T-helper 1 cell (primary cell): ENCODE results near the gene KIAA1217.

Experiments used
- DNase-seq, 5 donors: peaks; one replicate each; pipeline ENCODE4 v3.0.0-alpha.2; 2012 to 2020

The KIAA1217 gene

GRCh38 chr10:24376731-24377130, 167.8 kb downstream of the KIAA1217 start:
- DNase-seq: no peak

DNA sequence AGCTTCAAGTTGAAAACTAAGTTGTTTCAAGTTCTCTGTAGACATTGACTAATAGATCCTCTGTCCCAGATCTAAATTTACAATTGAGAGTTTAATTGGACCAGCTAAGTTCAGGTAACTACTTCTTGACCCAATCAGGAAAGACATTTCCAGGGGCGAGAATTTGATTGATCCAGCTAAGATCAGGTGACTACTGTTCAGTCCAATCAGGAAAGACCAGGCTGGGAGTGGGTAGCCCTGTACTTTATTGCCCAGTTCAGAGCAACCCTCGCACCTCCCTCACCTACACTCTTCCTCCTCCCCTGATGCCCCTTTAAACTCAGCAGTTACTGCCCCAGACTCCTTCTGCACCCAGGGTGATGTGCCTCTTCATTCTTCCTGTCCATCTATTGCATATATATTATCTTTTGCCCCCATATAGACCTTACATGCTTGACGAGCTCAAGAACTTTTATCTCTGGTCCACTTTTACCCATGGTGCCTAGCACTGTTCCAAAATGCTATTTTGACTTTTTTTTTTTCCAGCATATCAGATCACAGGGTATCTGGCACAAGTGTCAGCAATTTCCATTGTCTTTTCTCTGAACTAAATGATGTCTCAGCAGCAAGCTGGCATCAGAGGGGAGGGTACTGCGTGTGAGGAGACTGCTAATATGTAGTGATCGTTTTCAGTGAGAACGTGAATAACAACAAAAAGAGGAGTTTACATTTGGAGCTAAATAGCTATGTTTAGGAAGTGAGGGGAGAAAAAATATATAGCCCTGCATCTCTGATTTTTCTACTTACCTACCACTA, 169.4 kb downstream of the KIAA1217 start:
- DNase-seq: no peak

DNA sequence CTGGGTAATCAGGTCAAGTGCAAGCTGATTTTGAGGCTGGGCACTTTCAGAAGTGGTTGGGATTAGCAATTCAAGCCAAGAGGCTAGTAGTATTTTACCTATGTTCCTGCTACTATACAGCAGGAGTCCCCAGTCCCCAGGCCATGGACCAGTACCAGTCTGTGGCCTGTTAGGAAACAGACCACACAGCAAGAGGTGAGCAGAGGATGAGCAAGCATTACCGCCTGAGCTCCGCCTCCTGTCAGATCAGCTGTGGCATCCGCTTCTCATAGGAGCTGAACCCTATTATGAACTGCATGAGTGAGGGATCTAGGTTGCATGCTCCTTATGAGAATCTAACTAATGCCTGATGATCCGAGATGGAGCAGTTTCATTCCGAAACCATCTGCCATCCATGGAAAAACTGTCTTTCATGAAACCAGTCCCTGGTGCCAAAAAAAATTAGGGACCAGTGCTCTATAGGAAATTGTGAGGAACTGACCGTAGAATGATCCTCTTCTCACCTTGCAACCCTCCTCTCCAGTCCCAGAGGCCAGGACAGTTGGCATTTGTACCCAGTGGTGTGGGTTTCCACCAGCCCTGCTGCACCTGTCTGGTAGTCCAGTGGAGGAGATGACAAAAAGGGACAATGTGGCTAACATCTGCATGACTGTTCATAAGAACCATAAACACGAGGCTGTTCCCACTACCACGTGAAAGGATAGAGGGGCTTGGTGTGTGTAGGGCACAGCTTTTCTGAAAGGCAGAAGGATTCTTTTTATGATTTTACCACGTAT, 172.5 kb downstream of the KIAA1217 start:
- DNase-seq: no peak

GRCh38 chr10:24382045-24382444, 173.1 kb downstream of the KIAA1217 start:
- no peak for DNase-seq

- DNase-seq: peak in 1 of 5 donors; percentile 25
These were observed 173.6 kb downstream of the KIAA1217 start for GRCh38 chr10:24382596-24382978.

GRCh38 chr10:24382979-24383663, 174.2 kb downstream of the KIAA1217 start:
- DNase-seq: no peak

DNA sequence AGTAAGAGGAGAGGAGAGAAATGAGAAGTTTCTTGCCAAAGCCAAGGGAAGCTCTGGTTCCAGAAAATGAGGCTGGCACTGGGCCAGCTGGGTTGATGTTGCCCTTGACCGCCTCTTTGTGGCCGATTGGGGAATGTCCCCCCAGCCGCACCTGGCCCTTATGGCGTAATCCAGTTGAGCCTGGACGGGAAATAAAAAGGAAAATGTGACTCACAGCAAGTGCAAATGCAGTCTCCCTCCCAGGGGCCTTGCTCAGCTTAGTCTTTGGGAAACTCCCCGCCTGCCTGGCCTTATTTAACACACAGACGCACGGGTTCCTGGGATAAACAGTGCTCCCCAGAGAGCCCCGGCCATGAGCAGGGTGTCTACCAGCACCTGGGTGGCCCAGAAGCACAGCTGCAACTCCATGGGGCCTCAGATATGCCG, 174.8 kb downstream of the KIAA1217 start:
- peak in 1 of 5 donors; percentile 61 for DNase-seq

- no peak for DNase-seq
These were observed 176.0 kb downstream of the KIAA1217 start for GRCh38 chr10:24384954-24385353.

DNA sequence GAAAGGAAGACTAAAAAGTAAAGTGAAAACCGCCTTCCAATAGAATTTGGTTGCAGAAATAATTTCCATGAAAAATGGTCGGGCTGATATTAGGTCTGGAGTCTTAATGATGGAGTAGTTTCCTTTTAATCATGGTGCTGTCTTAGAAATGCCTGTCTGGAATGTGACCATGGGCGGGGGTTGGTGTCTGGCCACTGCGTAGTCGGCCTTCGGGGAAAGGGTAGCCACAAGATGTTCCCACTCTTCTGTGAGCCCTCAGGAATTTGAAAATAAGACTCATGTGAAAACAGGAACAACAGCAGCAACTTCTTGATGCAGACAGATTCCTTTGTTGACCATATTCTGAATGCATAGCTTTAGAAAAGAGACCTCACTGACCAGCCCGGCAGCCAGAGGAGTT, 176.8 kb downstream of the KIAA1217 start:
- no peak for DNase-seq

- no peak for DNase-seq
These were observed 181.3 kb downstream of the KIAA1217 start for GRCh38 chr10:24390146-24390700.

DNA sequence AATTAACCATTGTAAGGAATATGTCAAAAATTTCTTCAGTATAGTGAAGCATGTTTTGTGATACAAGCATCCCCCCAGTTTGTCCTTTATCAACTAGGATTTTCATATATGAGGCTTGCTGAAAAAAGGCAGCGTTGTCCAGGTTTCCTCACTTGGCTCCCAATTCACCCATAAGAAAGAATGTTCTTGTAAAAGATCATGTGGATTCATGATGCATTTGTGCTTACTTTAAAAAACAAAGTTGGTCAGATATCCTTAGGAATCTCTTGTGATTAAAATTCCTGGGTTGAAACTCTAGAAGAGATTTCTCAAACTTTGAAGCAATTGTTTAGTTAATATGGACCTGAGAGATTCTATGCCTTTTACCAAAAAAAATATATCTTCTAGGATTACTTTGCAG, 181.8 kb downstream of the KIAA1217 start:
- no peak for DNase-seq

- no peak for DNase-seq
These were observed 184.3 kb downstream of the KIAA1217 start for GRCh38 chr10:24393201-24393600.

GRCh38 chr10:24394461-24395190, 185.7 kb downstream of the KIAA1217 start:
- DNase-seq: no peak

GRCh38 chr10:24396396-24396795, 187.5 kb downstream of the KIAA1217 start:
- no peak for DNase-seq

GRCh38 chr10:24397662-24398061, 188.7 kb downstream of the KIAA1217 start:
- no peak for DNase-seq

GRCh38 chr10:24404567-24404966, 195.6 kb downstream of the KIAA1217 start:
- DNase-seq: no peak

- no peak for DNase-seq
These were observed 196.7 kb downstream of the KIAA1217 start for GRCh38 chr10:24405635-24406034.

DNA sequence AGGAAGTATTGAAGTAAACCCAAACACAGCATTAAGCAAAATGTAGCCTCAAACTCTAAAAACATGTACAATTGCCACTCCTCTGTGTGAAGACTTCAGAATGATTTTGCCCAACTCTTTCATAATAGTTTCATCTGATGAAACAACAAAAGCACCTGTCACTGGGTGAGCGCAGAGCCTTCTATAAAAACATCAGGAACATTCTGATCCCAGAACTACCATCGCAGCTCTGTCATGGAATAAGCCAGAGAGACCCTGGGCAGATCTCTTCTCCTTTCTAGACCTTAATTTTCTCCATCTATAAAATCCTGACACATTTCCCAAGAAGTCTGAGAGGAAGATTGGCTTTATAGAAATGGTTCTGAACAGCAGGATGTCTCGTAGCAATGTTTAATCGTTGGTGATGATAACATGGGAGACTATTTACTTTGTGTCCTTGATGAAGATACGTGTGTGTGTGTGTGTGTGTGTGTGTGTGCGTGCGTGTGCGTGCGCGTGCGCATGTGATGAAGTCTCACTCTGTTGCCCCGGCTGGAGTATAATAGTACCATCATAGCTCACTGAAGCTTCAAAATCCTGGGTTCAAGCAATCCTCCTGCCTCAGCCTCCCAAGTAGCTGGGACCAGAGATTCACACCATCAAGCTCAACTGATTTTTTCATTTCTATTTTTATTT, 198.0 kb downstream of the KIAA1217 start:
- no peak for DNase-seq

GRCh38 chr10:24407928-24408327, 199.0 kb downstream of the KIAA1217 start:
- DNase-seq: no peak

- DNase-seq: no peak
These were observed 199.4 kb downstream of the KIAA1217 start for GRCh38 chr10:24408365-24408764.

GRCh38 chr10:24414597-24414996, 205.7 kb downstream of the KIAA1217 start:
- no peak for DNase-seq
